SH-SY5Y (cell line): ENCODE measurements around the gene RASAL2.

ENCODE experiments used
- GATA2 ChIP-seq: IDR thresholded peaks from 2 replicates; pipeline ENCODE4 v1.6.1; 2011; ENCODE audit warnings: mild to moderate bottlenecking, low read depth, low read length
- GATA3 ChIP-seq: IDR thresholded peaks from 2 replicates; pipeline ENCODE4 v1.6.1; 2011; ENCODE audit warnings: low read depth, mild to moderate bottlenecking, low read length, moderate library complexity

- TF ChIP-seq GATA3 = no peak
- no peak for TF ChIP-seq GATA2
Measured at GRCh38 chr1:178399177-178399728, 305.3 kb downstream of the RASAL2 start.
